AG04449 (cell line): Measurements from ENCODE around the gene KAZALD1.

Experiments
- CTCF ChIA-PET: fragments of 350-600 bp; formaldehyde crosslinking; extraction: SDS; loops from one replicate; lab custom pipeline; 2021; ENCODE audit warnings: antibody characterized with exemption; lab: Yijun Ruan, JAX
- POLR2A ChIA-PET: fragments of 400-600, 350-600 bp; formaldehyde crosslinking; extraction: SDS; loops from one replicate; lab custom pipeline; 2020; ENCODE audit warnings: antibody characterized with exemption, inconsistent platforms; lab: Yijun Ruan, JAX
- DNase-seq: peaks from one replicate; pipeline ENCODE4 v3.0.0-alpha.2; 2010; ENCODE audit warnings: low read depth, low spot score
- H3K4me3 ChIP-seq: 2 replicates; pipeline ENCODE4 v1.5.1; 2011; ENCODE audit warnings: low read depth, mild to moderate bottlenecking, control low read depth, low read length
- CTCF ChIP-seq: IDR thresholded peaks from one replicate; pipeline ENCODE4 v1.5.1; 2011; ENCODE audit warnings: mild to moderate bottlenecking, moderate library complexity, low read length, control low read depth, inconsistent platforms; ENCODE audit not compliant: insufficient read depth; ENCODE audit errors: missing control alignments

Gene KAZALD1

DNA sequence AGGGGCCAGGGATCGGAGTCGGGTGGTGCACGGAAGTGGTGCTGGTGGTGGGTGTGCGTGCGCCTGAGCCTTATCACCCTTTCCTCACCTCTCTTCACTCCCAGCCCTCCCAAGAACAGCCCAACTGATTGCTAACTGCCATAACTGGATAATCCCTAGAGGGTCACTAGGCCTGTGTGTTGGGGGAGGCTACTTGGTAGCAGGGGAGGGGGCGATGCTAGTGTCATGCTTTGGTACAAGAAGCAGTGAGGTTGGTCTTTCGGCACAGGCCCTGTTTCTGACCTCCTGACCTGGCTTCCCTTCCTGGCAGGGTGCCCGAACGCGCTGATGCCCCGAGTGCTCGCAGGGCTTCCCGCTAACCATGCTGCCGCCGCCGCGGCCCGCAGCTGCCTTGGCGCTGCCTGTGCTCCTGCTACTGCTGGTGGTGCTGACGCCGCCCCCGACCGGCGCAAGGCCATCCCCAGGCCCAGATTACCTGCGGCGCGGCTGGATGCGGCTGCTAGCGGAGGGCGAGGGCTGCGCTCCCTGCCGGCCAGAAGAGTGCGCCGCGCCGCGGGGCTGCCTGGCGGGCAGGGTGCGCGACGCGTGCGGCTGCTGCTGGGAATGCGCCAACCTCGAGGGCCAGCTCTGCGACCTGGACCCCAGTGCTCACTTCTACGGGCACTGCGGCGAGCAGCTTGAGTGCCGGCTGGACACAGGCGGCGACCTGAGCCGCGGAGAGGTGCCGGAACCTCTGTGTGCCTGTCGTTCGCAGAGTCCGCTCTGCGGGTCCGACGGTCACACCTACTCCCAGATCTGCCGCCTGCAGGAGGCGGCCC lies 652 bp downstream of the KAZALD1 start:
- peak overlapping the region; percentile 96 for H3K4me3 ChIP-seq
- TF ChIP-seq CTCF = peak; percentile 54
- DNase-seq = no peak
- POLR2A ChIA-PET = interaction anchor here (1.8 to 3.5 kb wide), 3 partner anchors 10 to 30 kb away, joined by 7 to 16 read pairs (median 10); no protein-coding TSS in a partner anchor
- CTCF ChIA-PET = interaction anchor here (1.1 to 34.2 kb wide), 12 partner anchors 7 to 79 kb away, joined by 3 to 1481 read pairs (median 12); partner anchors contain the start of genes LZTS2, PDZD7 and SFXN3

DNA sequence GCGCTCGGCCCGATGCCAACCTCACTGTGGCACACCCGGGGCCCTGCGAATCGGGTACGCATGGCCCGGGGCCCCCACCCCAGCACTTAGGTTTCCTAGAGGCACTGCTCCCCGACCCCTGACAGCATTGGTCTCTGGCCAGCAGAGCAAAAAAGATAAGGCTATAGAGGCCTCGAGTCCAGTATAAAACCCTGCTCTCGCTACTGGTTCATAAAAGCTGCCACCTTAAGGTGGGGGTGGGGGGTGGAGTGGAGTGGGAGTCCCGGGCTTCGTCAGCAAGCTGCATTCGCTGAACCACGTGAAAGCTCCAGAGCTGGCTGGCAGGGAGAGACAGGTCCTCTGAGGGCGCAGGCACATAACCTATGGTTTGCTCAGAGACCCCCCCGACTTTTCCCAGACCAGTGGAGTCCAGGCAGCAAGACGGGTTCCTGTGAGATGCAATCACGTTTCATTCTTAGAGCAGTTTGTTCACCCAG lies 1.3 kb downstream of the KAZALD1 start:
- CTCF ChIA-PET = interaction anchor here (1.1 to 34.2 kb wide), 8 partner anchors 6 to 79 kb away, joined by 4 to 1481 read pairs (median 30); partner anchors contain the start of genes PDZD7 and SFXN3
- H3K4me3 ChIP-seq = peak overlapping the region; percentile 96
- POLR2A ChIA-PET = interaction anchor here (3.5 kb wide), 1 partner anchor 21 kb away, joined by 16 read pairs; no protein-coding TSS in a partner anchor
- no peak for DNase-seq
- TF ChIP-seq CTCF = no peak

- CTCF ChIA-PET = interaction anchor here (1.1 to 34.2 kb wide), 8 partner anchors 6 to 78 kb away, joined by 4 to 1481 read pairs (median 30); partner anchors contain the start of genes PDZD7 and SFXN3
Measured at GRCh38 chr10:101063548-101064414, 2.0 kb downstream of the KAZALD1 start.

GRCh38 chr10:101064415-101065030 lies 2.7 kb downstream of the KAZALD1 start:
- H3K4me3 ChIP-seq = no peak overlapping the region
- ChIA-PET POLR2A (no interaction called here), CTCF (interaction anchor here (0.7 to 34.2 kb wide), 6 partner anchors 26 to 78 kb away, joined by 3 to 1481 read pairs (median 22); partner anchors contain the start of genes PDZD7 and SFXN3)
- no peak for TF ChIP-seq CTCF
- DNase-seq = no peak

More at GRCh38 chr10:101063548-101064414, 2.0 kb downstream of the KAZALD1 start:
- H3K4me3 ChIP-seq = peak overlapping the region; percentile 15
- no peak for TF ChIP-seq CTCF
- DNase-seq = no peak
- POLR2A ChIA-PET = interaction anchor here (3.5 kb wide), 1 partner anchor 22 kb away, joined by 16 read pairs; no protein-coding TSS in a partner anchor

GRCh38 chr10:101065481-101066145 lies 3.8 kb downstream of the KAZALD1 start:
- H3K4me3 ChIP-seq = peak overlapping the region; percentile 56
- TF ChIP-seq CTCF = no peak
- CTCF ChIA-PET = interaction anchor here (0.9 to 34.2 kb wide), 6 partner anchors 19 to 77 kb away, joined by 3 to 1481 read pairs (median 26); partner anchors contain the start of genes PDZD7 and SFXN3
- DNase-seq = no peak
- POLR2A ChIA-PET = no interaction called here
